HL-60 (cell line): ENCODE data around the gene ENPP6.

Experiments
- DNase-seq, 2 experiments: peaks; one replicate each; pipeline ENCODE4 v3.0.0-alpha.2; 2010 to 2020; ENCODE audit warnings: low read depth in 1 of 2, low spot score in 1 of 2
- H3K27ac ChIP-seq: fragments of 250-450 bp; sonication (Bioruptor Pico); replicated peaks from 2 replicates; pipeline ENCODE4 v1.5.1; 2020; ENCODE audit warnings: mild to moderate bottlenecking, moderate library complexity
- H3K27me3 ChIP-seq: fragments of 250-450 bp; sonication (Bioruptor Pico); 2 replicates; pipeline ENCODE4 v1.5.1; 2021; ENCODE audit warnings: mild to moderate bottlenecking, moderate library complexity; ENCODE audit not compliant: insufficient read depth, poor library complexity, severe bottlenecking
- H3K4me3 ChIP-seq: replicated peaks from 2 replicates; pipeline ENCODE4 v1.5.1; 2011; ENCODE audit warnings: mild to moderate bottlenecking, control low read depth, low read length; ENCODE audit not compliant: insufficient read depth
- GABPA ChIP-seq: IDR thresholded peaks from 2 replicates; pipeline ENCODE4 v1.6.1; 2012; ENCODE audit warnings: low read depth
- POLR2AphosphoS5 ChIP-seq: IDR thresholded peaks from 2 replicates; pipeline ENCODE4 v1.6.1; 2012; ENCODE audit warnings: low read depth
- SPI1 ChIP-seq: IDR thresholded peaks from 2 replicates; pipeline ENCODE4 v1.6.1; 2012; ENCODE audit warnings: low read depth, mild to moderate bottlenecking, borderline replicate concordance
- TF ChIP-seq, protein P1 (sequence below): IDR thresholded peaks from 2 replicates; pipeline ENCODE4 v1.6.1; 2012; ENCODE audit warnings: low read depth; ENCODE audit not compliant: insufficient replicate concordance
- TF ChIP-seq, protein P2 (sequence below): IDR thresholded peaks from one replicate; pipeline ENCODE4 v1.5.1; 2011; ENCODE audit warnings: low read length, control low read depth, inconsistent platforms; ENCODE audit not compliant: insufficient read depth

ENPP6 gene

DNA sequence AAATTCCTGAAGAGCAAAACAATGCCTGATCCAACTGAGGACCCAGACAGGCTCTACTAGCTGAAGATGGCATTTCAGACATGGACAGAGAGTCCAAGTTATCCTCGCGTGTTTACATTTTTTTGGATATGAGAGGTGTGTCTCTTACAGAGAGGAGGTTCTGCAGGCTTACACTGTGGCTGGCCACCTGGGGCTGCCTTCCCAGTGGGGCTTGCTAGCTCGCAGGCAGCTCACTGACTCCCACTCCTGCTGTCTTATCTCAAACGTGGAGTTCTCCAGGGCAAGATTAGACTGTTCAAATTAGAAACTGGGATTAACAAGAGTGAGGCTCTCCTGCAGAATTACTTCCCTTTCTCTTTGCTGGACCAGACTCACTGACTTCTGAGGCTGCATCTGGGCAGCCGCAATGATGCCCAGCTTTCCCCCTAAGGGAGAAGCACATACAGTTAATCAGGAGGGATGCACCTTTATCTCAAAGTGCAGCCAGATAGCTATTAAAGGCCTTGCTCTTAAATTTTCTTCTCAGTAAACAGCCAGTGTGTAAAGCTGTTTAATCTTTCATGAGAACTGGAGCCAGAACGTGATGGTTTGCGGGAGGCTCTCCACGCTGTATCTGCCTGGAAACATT is 123.0 kb downstream of the ENPP6 start:
- DNase-seq = no peak
- TF ChIP-seq GABPA = no peak
- TF ChIP-seq, protein P1, sequence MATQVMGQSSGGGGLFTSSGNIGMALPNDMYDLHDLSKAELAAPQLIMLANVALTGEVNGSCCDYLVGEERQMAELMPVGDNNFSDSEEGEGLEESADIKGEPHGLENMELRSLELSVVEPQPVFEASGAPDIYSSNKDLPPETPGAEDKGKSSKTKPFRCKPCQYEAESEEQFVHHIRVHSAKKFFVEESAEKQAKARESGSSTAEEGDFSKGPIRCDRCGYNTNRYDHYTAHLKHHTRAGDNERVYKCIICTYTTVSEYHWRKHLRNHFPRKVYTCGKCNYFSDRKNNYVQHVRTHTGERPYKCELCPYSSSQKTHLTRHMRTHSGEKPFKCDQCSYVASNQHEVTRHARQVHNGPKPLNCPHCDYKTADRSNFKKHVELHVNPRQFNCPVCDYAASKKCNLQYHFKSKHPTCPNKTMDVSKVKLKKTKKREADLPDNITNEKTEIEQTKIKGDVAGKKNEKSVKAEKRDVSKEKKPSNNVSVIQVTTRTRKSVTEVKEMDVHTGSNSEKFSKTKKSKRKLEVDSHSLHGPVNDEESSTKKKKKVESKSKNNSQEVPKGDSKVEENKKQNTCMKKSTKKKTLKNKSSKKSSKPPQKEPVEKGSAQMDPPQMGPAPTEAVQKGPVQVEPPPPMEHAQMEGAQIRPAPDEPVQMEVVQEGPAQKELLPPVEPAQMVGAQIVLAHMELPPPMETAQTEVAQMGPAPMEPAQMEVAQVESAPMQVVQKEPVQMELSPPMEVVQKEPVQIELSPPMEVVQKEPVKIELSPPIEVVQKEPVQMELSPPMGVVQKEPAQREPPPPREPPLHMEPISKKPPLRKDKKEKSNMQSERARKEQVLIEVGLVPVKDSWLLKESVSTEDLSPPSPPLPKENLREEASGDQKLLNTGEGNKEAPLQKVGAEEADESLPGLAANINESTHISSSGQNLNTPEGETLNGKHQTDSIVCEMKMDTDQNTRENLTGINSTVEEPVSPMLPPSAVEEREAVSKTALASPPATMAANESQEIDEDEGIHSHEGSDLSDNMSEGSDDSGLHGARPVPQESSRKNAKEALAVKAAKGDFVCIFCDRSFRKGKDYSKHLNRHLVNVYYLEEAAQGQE = no peak
- TF ChIP-seq, protein P2, sequence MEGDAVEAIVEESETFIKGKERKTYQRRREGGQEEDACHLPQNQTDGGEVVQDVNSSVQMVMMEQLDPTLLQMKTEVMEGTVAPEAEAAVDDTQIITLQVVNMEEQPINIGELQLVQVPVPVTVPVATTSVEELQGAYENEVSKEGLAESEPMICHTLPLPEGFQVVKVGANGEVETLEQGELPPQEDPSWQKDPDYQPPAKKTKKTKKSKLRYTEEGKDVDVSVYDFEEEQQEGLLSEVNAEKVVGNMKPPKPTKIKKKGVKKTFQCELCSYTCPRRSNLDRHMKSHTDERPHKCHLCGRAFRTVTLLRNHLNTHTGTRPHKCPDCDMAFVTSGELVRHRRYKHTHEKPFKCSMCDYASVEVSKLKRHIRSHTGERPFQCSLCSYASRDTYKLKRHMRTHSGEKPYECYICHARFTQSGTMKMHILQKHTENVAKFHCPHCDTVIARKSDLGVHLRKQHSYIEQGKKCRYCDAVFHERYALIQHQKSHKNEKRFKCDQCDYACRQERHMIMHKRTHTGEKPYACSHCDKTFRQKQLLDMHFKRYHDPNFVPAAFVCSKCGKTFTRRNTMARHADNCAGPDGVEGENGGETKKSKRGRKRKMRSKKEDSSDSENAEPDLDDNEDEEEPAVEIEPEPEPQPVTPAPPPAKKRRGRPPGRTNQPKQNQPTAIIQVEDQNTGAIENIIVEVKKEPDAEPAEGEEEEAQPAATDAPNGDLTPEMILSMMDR = no peak
- TF ChIP-seq POLR2AphosphoS5 = no peak
- TF ChIP-seq SPI1 = no peak
- Histone ChIP-seq H3K27ac (no peak overlapping the region), H3K27me3 (peaks cover 2% of the 10 kb centered on the region), H3K4me3 (no peak overlapping the region)

DNA sequence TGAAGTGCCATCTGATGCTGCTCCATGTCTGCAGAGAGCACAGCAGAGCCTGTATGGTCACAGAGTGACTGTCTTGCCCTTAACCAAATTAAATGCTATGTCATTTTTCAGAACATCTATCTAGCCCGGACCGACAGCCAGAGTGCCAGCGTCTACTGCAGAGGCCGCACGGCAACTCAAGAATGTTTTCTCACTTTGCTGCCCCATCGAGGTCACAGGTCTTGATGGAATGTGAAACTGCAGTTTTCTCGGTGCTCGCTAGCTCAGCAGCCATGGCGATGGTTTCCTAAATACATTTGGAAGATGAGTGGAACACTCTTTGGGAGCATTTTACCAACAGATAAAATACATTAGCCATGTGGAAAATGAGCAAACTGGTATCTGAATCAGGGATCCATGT is 125.7 kb downstream of the ENPP6 start:
- Histone ChIP-seq H3K4me3 (no peak overlapping the region), H3K27ac (no peak overlapping the region), H3K27me3 (peaks cover 2% of the 10 kb centered on the region)
- TF ChIP-seq SPI1 (no peak), POLR2AphosphoS5 (no peak), GABPA (no peak)
- TF ChIP-seq, protein P1 = no peak
- TF ChIP-seq, protein P2 = no peak
- no peak for DNase-seq

DNA sequence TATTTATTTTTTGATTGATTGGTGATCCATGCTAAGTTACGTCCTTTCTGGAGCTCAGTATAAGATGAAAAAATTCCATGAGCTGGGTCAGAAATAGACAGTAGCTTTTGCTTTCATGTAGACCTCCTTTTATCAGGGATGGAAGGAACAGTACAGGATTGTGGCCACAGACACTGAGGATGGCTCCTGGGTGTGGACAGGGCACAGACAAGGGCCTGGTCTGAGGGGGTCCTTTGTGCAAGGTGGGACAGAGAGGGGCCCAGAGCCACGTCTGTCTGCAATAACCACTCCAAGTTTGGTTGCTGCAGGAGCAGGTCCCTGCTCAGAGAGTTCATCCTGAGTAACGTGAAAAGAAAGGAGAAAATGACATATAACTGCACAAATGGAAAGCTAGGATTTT is 127.1 kb downstream of the ENPP6 start:
- Histone ChIP-seq H3K27me3 (peaks cover 2% of the 10 kb centered on the region), H3K4me3 (no peak overlapping the region), H3K27ac (no peak overlapping the region)
- TF ChIP-seq GABPA = no peak
- TF ChIP-seq, protein P1 = no peak
- no peak for DNase-seq
